GM23338 (cell line): ENCODE data around the gene SCLY. TPM values are rescaled to one million over a fixed set of nuclear protein-coding genes. Genes with fewer than 3 reads are reported as not detected.

Experiments used
- ATAC-seq: fragments of 200-7000 bp; cut with Tn5 transposase; 3 replicates; pipeline ENCODE4 v1.9.1; 2020
- DNase-seq: peaks from one replicate; pipeline ENCODE4 v3.0.0-alpha.2; 2015; ENCODE audit warnings: low spot score
- H2AFZ ChIP-seq: fragments of 200-600 bp; sonication (generic); 2 replicates; pipeline ENCODE4 v1.8.0; 2016; ENCODE audit warnings: antibody characterized with exemption, mild to moderate bottlenecking, moderate library complexity
- H3F3A ChIP-seq: fragments of 200-600 bp; sonication (generic); replicated peaks from 2 replicates; pipeline ENCODE4 v1.8.0; 2017; ENCODE audit warnings: antibody characterized with exemption, mixed run types, low read depth
- H3K27ac ChIP-seq: fragments of 200-600 bp; sonication (generic); 2 replicates; pipeline ENCODE4 v1.6.1; 2016; ENCODE audit warnings: low read depth
- H3K27me3 ChIP-seq: fragments of 200-600 bp; sonication (generic); 2 replicates; pipeline ENCODE4 v1.8.0; 2016; ENCODE audit warnings: mild to moderate bottlenecking, mixed run types, moderate library complexity; ENCODE audit not compliant: insufficient read depth
- H3K36me3 ChIP-seq: fragments of 200-600 bp; sonication (generic); 2 replicates; pipeline ENCODE4 v1.8.0; 2016; ENCODE audit warnings: mild to moderate bottlenecking; ENCODE audit not compliant: insufficient read depth
- H3K4me1 ChIP-seq: fragments of 200-600 bp; sonication (generic); 2 replicates; pipeline ENCODE4 v1.8.0; 2016; ENCODE audit warnings: mild to moderate bottlenecking, moderate library complexity; ENCODE audit not compliant: insufficient read depth
- H3K4me2 ChIP-seq: fragments of 200-600 bp; sonication (generic); 2 replicates; pipeline ENCODE4 v1.7.1; 2017; ENCODE audit warnings: mixed run types
- H3K4me3 ChIP-seq: fragments of 200-600 bp; sonication (generic); 2 replicates; pipeline ENCODE4 v1.6.1; 2016; ENCODE audit warnings: mixed run types
- H3K79me2 ChIP-seq: fragments of 200-600 bp; sonication (generic); replicated peaks from 2 replicates; pipeline ENCODE4 v1.8.0; 2017; ENCODE audit warnings: mild to moderate bottlenecking; ENCODE audit not compliant: insufficient read depth
- H3K9me2 ChIP-seq: fragments of 200-600 bp; sonication (generic); 2 replicates; pipeline ENCODE4 v1.8.0; 2017; ENCODE audit not compliant: insufficient read depth
- H4K20me1 ChIP-seq: fragments of 200-600 bp; sonication (generic); replicated peaks from 2 replicates; pipeline ENCODE4 v1.8.0; 2017; ENCODE audit warnings: mild to moderate bottlenecking; ENCODE audit not compliant: insufficient read depth
- H3K27ac Mint-ChIP-seq: 2 replicates; pipeline ENCODE4 v1.8.0; 2020; ENCODE audit warnings: inconsistent platforms, mild to moderate bottlenecking, moderate library complexity, mixed read lengths
- H3K27me3 Mint-ChIP-seq: 3 replicates; pipeline ENCODE4 v1.8.0; 2022; ENCODE audit warnings: low read depth, mild to moderate bottlenecking, moderate library complexity, mixed read lengths, inconsistent platforms; ENCODE audit not compliant: insufficient read depth, poor library complexity
- H3K36me3 Mint-ChIP-seq: 3 replicates; pipeline ENCODE4 v1.8.0; 2021; ENCODE audit warnings: low read depth, mild to moderate bottlenecking, inconsistent platforms, moderate library complexity, mixed read lengths
- H3K4me1 Mint-ChIP-seq: 3 replicates; pipeline ENCODE4 v1.8.0; 2020; ENCODE audit warnings: mild to moderate bottlenecking, inconsistent platforms, mixed read lengths
- H3K4me3 Mint-ChIP-seq: 3 replicates; pipeline ENCODE4 v1.8.0; 2021; ENCODE audit warnings: moderate library complexity, mild to moderate bottlenecking, inconsistent platforms, mixed read lengths
- H3K9me3 Mint-ChIP-seq: 3 replicates; pipeline ENCODE4 v1.8.0; 2020; ENCODE audit warnings: moderate library complexity, mild to moderate bottlenecking, inconsistent platforms, mixed read lengths
- CREB1 ChIP-seq: fragments of 250-450 bp; sonication (Bioruptor Pico); IDR thresholded peaks from 2 replicates; pipeline ENCODE4 v1.5.0; 2020; ENCODE audit warnings: low read depth, mild to moderate bottlenecking, moderate library complexity
- NANOG ChIP-seq: IDR thresholded peaks from 2 replicates; pipeline ENCODE4 v1.6.1; 2016; ENCODE audit warnings: antibody characterized with exemption, borderline replicate concordance
- POLR2AphosphoS5 ChIP-seq: IDR thresholded peaks from 2 replicates; pipeline ENCODE4 v1.6.1; 2016; ENCODE audit warnings: antibody characterized with exemption, low read depth
- ZNF114 ChIP-seq: fragments of 250-450 bp; sonication (Bioruptor Pico); IDR thresholded peaks from 2 replicates; pipeline ENCODE4 v1.5.0; 2020; ENCODE audit warnings: mild to moderate bottlenecking, moderate library complexity
- ZNF331 ChIP-seq: fragments of 250-450 bp; sonication (Bioruptor Pico); IDR thresholded peaks from 2 replicates; pipeline ENCODE4 v1.5.0; 2020; ENCODE audit warnings: low read depth, mild to moderate bottlenecking, moderate library complexity
- polyA plus RNA-seq: library from polyadenylated mRNA; unstranded; fragments of >200 nt; fragmentation: Nextera tagmentation; extraction: Ambion mirVana; gene quantifications from 2 replicates; pipeline ENCODE4 v1.2.1, GENCODE V29; 2016
- total RNA-seq: library from RNA; depleted of rRNA; stranded (reverse); fragments of >200 nt; shearing (Covaris generic); gene quantifications from 2 replicates; pipeline ENCODE4 v1.2.3, GENCODE V29; 2014
- TF ChIP-seq, protein P1 (sequence below): IDR thresholded peaks from one replicate; pipeline ENCODE4 v1.6.1; 2018; ENCODE audit warnings: antibody characterized with exemption; ENCODE audit not compliant: unreplicated experiment
- TF ChIP-seq, protein P2 (sequence below): fragments of 250-450 bp; sonication (Bioruptor Pico); IDR thresholded peaks from 2 replicates; pipeline ENCODE4 v1.5.0; 2020; ENCODE audit warnings: mild to moderate bottlenecking, moderate library complexity
- TF ChIP-seq, protein P3 (sequence below), 2 experiments: fragments of 200-600 bp in 1 of 2; sonication (generic) in 1 of 2; conservative IDR thresholded peaks; 2 replicates each; pipeline versions ENCODE4 v1.5.1 to v1.6.1; 2016 to 2017; ENCODE audit warnings: antibody characterized with exemption in 2 of 2, low read depth in 2 of 2, mild to moderate bottlenecking in 2 of 2, moderate library complexity in 1 of 2
- TF ChIP-seq, protein P4 (sequence below): IDR thresholded peaks from 2 replicates; pipeline ENCODE4 v1.6.1; 2016; ENCODE audit warnings: antibody characterized with exemption

Gene SCLY
- total and polyA plus RNA-seq, 2 experiments from 2014 or later: 57.2 to 80.3 TPM

DNA sequence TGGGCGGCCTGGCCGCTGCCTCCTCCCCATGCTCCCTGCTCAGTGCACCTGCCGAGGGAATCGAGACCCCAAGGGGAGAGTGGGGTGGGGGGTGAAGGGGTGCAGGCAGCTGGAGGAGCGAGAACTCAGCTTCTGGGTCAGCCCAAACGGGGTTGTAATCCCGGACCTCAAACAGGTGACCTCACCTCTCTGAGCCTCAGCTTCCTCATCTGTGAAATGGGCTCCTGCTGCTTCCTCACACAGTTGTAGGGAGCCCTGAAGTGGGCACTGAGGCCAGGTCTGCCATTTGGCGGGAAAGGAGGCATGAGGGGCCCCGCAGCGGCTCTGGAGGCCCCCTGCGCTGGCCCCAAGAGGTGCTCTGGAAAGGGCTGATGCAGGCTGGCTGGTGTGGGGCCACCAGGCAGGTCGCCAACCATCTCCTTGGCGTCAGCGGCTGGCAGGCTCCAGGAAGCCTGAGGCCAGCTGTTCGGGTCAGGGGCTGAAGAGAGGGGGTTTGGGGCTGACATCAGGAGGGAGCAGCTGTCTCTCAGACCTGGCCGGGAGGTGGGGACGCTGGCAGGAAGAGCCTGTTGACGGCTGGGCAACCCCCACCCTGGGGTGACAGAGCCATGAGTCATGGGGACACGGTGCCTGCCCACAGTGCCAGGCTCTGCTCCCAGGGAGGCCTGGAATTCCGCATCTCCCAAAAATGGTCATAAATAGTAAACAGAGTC lies 82.6 kb downstream of the SCLY start:
- Mint-ChIP-seq H3K27ac (no peak overlapping the region), H3K4me3 (no peak overlapping the region), H3K27me3 (peaks cover 3% of the 10 kb centered on the region), H3K36me3 (no peaks in the 10 kb centered on the region), H3K9me3 (no peaks in the 10 kb centered on the region), H3K4me1 (no peaks in the 10 kb centered on the region; the same call in 2 of the 3 replicates)
- Histone ChIP-seq H3K79me2 (no peaks in the 10 kb centered on the region), H3K4me1 (no peaks in the 10 kb centered on the region), H3K27ac (no peak overlapping the region), H3K27me3 (no peaks in the 10 kb centered on the region), H4K20me1 (no peaks in the 10 kb centered on the region), H3K4me3 (no peak overlapping the region), H3F3A (no peaks in the 10 kb centered on the region), H3K4me2 (no peak overlapping the region), H3K36me3 (no peaks in the 10 kb centered on the region), H3K9me2 (no peaks in the 10 kb centered on the region), H2AFZ (no peak overlapping the region)
- no peak for ATAC-seq
- TF ChIP-seq ZNF114 (no peak), NANOG (no peak), ZNF331 (no peak), CREB1 (no peak), POLR2AphosphoS5 (no peak)
- TF ChIP-seq, protein P1, sequence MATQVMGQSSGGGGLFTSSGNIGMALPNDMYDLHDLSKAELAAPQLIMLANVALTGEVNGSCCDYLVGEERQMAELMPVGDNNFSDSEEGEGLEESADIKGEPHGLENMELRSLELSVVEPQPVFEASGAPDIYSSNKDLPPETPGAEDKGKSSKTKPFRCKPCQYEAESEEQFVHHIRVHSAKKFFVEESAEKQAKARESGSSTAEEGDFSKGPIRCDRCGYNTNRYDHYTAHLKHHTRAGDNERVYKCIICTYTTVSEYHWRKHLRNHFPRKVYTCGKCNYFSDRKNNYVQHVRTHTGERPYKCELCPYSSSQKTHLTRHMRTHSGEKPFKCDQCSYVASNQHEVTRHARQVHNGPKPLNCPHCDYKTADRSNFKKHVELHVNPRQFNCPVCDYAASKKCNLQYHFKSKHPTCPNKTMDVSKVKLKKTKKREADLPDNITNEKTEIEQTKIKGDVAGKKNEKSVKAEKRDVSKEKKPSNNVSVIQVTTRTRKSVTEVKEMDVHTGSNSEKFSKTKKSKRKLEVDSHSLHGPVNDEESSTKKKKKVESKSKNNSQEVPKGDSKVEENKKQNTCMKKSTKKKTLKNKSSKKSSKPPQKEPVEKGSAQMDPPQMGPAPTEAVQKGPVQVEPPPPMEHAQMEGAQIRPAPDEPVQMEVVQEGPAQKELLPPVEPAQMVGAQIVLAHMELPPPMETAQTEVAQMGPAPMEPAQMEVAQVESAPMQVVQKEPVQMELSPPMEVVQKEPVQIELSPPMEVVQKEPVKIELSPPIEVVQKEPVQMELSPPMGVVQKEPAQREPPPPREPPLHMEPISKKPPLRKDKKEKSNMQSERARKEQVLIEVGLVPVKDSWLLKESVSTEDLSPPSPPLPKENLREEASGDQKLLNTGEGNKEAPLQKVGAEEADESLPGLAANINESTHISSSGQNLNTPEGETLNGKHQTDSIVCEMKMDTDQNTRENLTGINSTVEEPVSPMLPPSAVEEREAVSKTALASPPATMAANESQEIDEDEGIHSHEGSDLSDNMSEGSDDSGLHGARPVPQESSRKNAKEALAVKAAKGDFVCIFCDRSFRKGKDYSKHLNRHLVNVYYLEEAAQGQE: no peak
- TF ChIP-seq, protein P2, sequence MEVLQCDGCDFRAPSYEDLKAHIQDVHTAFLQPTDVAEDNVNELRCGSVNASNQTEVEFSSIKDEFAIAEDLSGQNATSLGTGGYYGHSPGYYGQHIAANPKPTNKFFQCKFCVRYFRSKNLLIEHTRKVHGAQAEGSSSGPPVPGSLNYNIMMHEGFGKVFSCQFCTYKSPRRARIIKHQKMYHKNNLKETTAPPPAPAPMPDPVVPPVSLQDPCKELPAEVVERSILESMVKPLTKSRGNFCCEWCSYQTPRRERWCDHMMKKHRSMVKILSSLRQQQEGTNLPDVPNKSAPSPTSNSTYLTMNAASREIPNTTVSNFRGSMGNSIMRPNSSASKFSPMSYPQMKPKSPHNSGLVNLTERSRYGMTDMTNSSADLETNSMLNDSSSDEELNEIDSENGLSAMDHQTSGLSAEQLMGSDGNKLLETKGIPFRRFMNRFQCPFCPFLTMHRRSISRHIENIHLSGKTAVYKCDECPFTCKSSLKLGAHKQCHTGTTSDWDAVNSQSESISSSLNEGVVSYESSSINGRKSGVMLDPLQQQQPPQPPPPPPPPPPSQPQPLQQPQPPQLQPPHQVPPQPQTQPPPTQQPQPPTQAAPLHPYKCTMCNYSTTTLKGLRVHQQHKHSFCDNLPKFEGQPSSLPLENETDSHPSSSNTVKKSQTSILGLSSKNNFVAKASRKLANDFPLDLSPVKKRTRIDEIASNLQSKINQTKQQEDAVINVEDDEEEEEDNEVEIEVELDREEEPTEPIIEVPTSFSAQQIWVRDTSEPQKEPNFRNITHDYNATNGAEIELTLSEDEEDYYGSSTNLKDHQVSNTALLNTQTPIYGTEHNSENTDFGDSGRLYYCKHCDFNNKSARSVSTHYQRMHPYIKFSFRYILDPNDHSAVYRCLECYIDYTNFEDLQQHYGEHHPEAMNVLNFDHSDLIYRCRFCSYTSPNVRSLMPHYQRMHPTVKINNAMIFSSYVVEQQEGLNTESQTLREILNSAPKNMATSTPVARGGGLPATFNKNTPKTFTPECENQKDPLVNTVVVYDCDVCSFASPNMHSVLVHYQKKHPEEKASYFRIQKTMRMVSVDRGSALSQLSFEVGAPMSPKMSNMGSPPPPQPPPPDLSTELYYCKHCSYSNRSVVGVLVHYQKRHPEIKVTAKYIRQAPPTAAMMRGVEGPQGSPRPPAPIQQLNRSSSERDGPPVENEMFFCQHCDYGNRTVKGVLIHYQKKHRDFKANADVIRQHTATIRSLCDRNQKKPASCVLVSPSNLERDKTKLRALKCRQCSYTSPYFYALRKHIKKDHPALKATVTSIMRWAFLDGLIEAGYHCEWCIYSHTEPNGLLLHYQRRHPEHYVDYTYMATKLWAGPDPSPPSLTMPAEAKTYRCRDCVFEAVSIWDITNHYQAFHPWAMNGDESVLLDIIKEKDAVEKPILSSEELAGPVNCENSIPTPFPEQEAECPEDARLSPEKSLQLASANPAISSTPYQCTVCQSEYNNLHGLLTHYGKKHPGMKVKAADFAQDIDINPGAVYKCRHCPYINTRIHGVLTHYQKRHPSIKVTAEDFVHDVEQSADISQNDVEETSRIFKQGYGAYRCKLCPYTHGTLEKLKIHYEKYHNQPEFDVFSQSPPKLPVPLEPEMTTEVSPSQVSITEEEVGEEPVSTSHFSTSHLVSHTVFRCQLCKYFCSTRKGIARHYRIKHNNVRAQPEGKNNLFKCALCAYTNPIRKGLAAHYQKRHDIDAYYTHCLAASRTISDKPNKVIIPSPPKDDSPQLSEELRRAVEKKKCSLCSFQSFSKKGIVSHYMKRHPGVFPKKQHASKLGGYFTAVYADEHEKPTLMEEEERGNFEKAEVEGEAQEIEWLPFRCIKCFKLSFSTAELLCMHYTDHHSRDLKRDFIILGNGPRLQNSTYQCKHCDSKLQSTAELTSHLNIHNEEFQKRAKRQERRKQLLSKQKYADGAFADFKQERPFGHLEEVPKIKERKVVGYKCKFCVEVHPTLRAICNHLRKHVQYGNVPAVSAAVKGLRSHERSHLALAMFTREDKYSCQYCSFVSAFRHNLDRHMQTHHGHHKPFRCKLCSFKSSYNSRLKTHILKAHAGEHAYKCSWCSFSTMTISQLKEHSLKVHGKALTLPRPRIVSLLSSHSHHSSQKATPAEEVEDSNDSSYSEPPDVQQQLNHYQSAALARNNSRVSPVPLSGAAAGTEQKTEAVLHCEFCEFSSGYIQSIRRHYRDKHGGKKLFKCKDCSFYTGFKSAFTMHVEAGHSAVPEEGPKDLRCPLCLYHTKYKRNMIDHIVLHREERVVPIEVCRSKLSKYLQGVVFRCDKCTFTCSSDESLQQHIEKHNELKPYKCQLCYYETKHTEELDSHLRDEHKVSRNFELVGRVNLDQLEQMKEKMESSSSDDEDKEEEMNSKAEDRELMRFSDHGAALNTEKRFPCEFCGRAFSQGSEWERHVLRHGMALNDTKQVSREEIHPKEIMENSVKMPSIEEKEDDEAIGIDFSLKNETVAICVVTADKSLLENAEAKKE: no peak
- TF ChIP-seq, protein P3, sequence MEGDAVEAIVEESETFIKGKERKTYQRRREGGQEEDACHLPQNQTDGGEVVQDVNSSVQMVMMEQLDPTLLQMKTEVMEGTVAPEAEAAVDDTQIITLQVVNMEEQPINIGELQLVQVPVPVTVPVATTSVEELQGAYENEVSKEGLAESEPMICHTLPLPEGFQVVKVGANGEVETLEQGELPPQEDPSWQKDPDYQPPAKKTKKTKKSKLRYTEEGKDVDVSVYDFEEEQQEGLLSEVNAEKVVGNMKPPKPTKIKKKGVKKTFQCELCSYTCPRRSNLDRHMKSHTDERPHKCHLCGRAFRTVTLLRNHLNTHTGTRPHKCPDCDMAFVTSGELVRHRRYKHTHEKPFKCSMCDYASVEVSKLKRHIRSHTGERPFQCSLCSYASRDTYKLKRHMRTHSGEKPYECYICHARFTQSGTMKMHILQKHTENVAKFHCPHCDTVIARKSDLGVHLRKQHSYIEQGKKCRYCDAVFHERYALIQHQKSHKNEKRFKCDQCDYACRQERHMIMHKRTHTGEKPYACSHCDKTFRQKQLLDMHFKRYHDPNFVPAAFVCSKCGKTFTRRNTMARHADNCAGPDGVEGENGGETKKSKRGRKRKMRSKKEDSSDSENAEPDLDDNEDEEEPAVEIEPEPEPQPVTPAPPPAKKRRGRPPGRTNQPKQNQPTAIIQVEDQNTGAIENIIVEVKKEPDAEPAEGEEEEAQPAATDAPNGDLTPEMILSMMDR (conservative IDR thresholded peaks at IDR 0.05; ENCODE audit: low read depth in 2 of 2): no peak
- TF ChIP-seq, protein P4, sequence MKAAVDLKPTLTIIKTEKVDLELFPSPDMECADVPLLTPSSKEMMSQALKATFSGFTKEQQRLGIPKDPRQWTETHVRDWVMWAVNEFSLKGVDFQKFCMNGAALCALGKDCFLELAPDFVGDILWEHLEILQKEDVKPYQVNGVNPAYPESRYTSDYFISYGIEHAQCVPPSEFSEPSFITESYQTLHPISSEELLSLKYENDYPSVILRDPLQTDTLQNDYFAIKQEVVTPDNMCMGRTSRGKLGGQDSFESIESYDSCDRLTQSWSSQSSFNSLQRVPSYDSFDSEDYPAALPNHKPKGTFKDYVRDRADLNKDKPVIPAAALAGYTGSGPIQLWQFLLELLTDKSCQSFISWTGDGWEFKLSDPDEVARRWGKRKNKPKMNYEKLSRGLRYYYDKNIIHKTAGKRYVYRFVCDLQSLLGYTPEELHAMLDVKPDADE: no peak
- no peak for DNase-seq
